ENCODE results near the gene ELAC2. TPM values are rescaled to one million over a fixed set of nuclear protein-coding genes. Genes with fewer than 3 reads are reported as not detected.

ELAC2 gene
- total RNA-seq, 1 experiment from 2014 or later: 38.9 TPM

GRCh38 chr17:12998461-12998860, 19.4 kb downstream of the ELAC2 start:
- Mint-ChIP-seq H3K36me3 (ENCODE audit: insufficient read depth, unreplicated experiment) (peaks cover 39% of the 10 kb centered on the region), H3K27me3 (ENCODE audit: insufficient read depth, unreplicated experiment) (no peaks in the 10 kb centered on the region), H3K27ac (ENCODE audit: unreplicated experiment) (no peak overlapping the region), H3K4me3 (ENCODE audit: unreplicated experiment) (no peak overlapping the region), H3K4me1 (ENCODE audit: low read depth, unreplicated experiment) (no peaks in the 10 kb centered on the region), H3K9me3 (ENCODE audit: unreplicated experiment) (no peaks in the 10 kb centered on the region)
- H3K4me3 ChIP-seq (ENCODE audit: low read depth, low read length): no peak overlapping the region
- H3K27me3 ChIP-seq (replicated peaks; ENCODE audit: control insufficient read depth, insufficient read depth, low read length): no peaks in the 10 kb centered on the region
- H3K36me3 ChIP-seq (ENCODE audit: control insufficient read depth, insufficient read depth, low read length): no peaks in the 10 kb centered on the region; the same call in 1 of the 2 replicates
- ChIA-PET POLR2A (no interaction called here), CTCF (no interaction called here)
- TF ChIP-seq CTCF (IDR thresholded peaks at IDR 0.05; ENCODE audit: insufficient read depth in 1 of 2, low read depth in 1 of 2, low read length in 1 of 2, severe bottlenecking in 1 of 2, unreplicated experiment in 1 of 2): no peak
- BruUV-seq (replicated peaks): no TSS peak
- no peaks in the 10 kb centered on the region for H3K9me3 ChIP-seq
- no peak for DNase-seq
- intact Hi-C loops (cut with micrococcal nuclease; ENCODE audit: unreplicated experiment): no loop called here
- no peaks in the 10 kb centered on the region for H3K4me1 ChIP-seq

DNA sequence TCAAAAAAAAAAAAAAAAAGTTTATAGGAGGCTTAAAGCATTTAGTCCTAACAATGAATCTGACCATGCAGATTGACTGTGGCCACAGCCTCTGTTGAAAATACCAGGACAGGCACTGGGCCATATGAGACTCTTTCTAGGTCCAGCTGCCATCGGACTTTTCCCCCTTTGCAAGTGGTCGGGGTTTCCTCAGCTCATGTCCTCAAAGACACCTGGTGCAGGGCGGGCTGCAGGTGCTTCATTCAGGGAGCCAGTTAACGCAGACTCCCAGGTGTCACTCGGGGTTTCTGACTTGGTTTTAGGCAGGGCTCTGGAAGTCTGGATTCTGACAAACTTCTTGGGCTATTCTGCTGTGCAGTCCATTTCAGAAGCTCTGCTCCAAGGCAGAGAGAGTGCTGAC, 20.9 kb downstream of the ELAC2 start:
- Histone ChIP-seq H3K9me3 (no peaks in the 10 kb centered on the region), H3K27me3 (replicated peaks; ENCODE audit: control insufficient read depth, insufficient read depth, low read length) (no peaks in the 10 kb centered on the region), H3K36me3 (ENCODE audit: control insufficient read depth, insufficient read depth, low read length) (no peaks in the 10 kb centered on the region; the same call in 1 of the 2 replicates), H3K4me3 (ENCODE audit: low read depth, low read length) (no peak overlapping the region), H3K4me1 (no peaks in the 10 kb centered on the region)
- Mint-ChIP-seq H3K9me3 (ENCODE audit: unreplicated experiment) (no peaks in the 10 kb centered on the region), H3K36me3 (ENCODE audit: insufficient read depth, unreplicated experiment) (peaks cover 39% of the 10 kb centered on the region), H3K4me3 (ENCODE audit: unreplicated experiment) (no peak overlapping the region), H3K27me3 (ENCODE audit: insufficient read depth, unreplicated experiment) (no peaks in the 10 kb centered on the region), H3K4me1 (ENCODE audit: low read depth, unreplicated experiment) (no peaks in the 10 kb centered on the region), H3K27ac (ENCODE audit: unreplicated experiment) (no peak overlapping the region)
- intact Hi-C loops (cut with micrococcal nuclease; ENCODE audit: unreplicated experiment): no loop called here
- TF ChIP-seq CTCF (IDR thresholded peaks at IDR 0.05; ENCODE audit: insufficient read depth in 1 of 2, low read depth in 1 of 2, low read length in 1 of 2, severe bottlenecking in 1 of 2, unreplicated experiment in 1 of 2): no peak
- BruUV-seq (replicated peaks): no TSS peak
- no peak for DNase-seq
- POLR2A ChIA-PET: no interaction called here
- CTCF ChIA-PET: no interaction called here

- TF ChIP-seq CTCF (IDR thresholded peaks at IDR 0.05; ENCODE audit: insufficient read depth in 1 of 2, low read depth in 1 of 2, low read length in 1 of 2, severe bottlenecking in 1 of 2, unreplicated experiment in 1 of 2): no peak
- Histone ChIP-seq H3K27me3 (replicated peaks; ENCODE audit: control insufficient read depth, insufficient read depth, low read length) (no peaks in the 10 kb centered on the region), H3K36me3 (ENCODE audit: control insufficient read depth, insufficient read depth, low read length) (no peaks in the 10 kb centered on the region; the same call in 1 of the 2 replicates), H3K9me3 (no peaks in the 10 kb centered on the region), H3K4me1 (no peaks in the 10 kb centered on the region), H3K4me3 (ENCODE audit: low read depth, low read length) (no peak overlapping the region)
- BruUV-seq (replicated peaks): no TSS peak
- CTCF ChIA-PET: no interaction called here
- Mint-ChIP-seq H3K4me1 (ENCODE audit: low read depth, unreplicated experiment) (no peaks in the 10 kb centered on the region), H3K27me3 (ENCODE audit: insufficient read depth, unreplicated experiment) (no peaks in the 10 kb centered on the region), H3K9me3 (ENCODE audit: unreplicated experiment) (no peaks in the 10 kb centered on the region), H3K36me3 (ENCODE audit: insufficient read depth, unreplicated experiment) (peaks cover 44% of the 10 kb centered on the region), H3K27ac (ENCODE audit: unreplicated experiment) (no peak overlapping the region), H3K4me3 (ENCODE audit: unreplicated experiment) (no peak overlapping the region)
- POLR2A ChIA-PET: no interaction called here
- intact Hi-C loops (cut with micrococcal nuclease; ENCODE audit: unreplicated experiment): no loop called here
- no peak for DNase-seq
These were observed 21.5 kb downstream of the ELAC2 start for GRCh38 chr17:12996357-12996756.

All from Caco-2 (cell line).